ENCODE results near the gene DYNC1I1. TPM values are rescaled to one million over a fixed set of nuclear protein-coding genes. Genes with fewer than 3 reads are reported as not detected.

DYNC1I1 gene
- total RNA-seq, 1 donor from 2014 or later: 0.79 TPM

GRCh38 chr7:95993380-95993779 is 221.0 kb downstream of the DYNC1I1 start:
- H3K27ac Mint-ChIP-seq: no peak overlapping the region
- no peaks in the 10 kb centered on the region for H3K36me3 Mint-ChIP-seq
- no peak overlapping the region for H3K27ac ChIP-seq

GRCh38 chr7:95996174-95996573 is 223.8 kb downstream of the DYNC1I1 start:
- Histone ChIP-seq H3K27me3 (no peaks in the 10 kb centered on the region), H3K36me3 (no peaks in the 10 kb centered on the region), H3K4me2 (no peak overlapping the region), H3K4me3 (no peak overlapping the region), H3K4me1 (no peaks in the 10 kb centered on the region), H4K20me1 (ENCODE audit: low read depth) (no peaks in the 10 kb centered on the region), H3F3A (ENCODE audit: low read depth) (no peaks in the 10 kb centered on the region), H3K9me3 (ENCODE audit: low read depth) (no peaks in the 10 kb centered on the region), H3K27ac (no peak overlapping the region), H2AFZ (replicated peaks) (no peak overlapping the region), H3K9ac (no peak overlapping the region), H3K79me2 (ENCODE audit: low read depth) (no peaks in the 10 kb centered on the region)
- no peaks in the 10 kb centered on the region for H3K4me1 Mint-ChIP-seq
- H3K36me3 Mint-ChIP-seq: no peaks in the 10 kb centered on the region
- TF ChIP-seq EZH2phosphoT487 (IDR thresholded peaks at IDR 0.05) (no peak), EZH2 (IDR thresholded peaks at IDR 0.05) (no peak), CTCF (IDR thresholded peaks at IDR 0.05) (no peak)
- no peak for DNase-seq (ENCODE audit: low spot score)
- H3K27ac Mint-ChIP-seq: no peak overlapping the region
- H3K27me3 Mint-ChIP-seq (ENCODE audit: insufficient read depth, low read depth): peaks cover 3% of the 10 kb centered on the region
- no peaks in the 10 kb centered on the region for H3K9me3 Mint-ChIP-seq
- no peak overlapping the region for H3K4me3 Mint-ChIP-seq

More at GRCh38 chr7:95993380-95993779, 221.0 kb downstream of the DYNC1I1 start:
- H3K36me3 ChIP-seq: no peaks in the 10 kb centered on the region
- no peaks in the 10 kb centered on the region for H3K27me3 ChIP-seq
- no peaks in the 10 kb centered on the region for H3K9me3 ChIP-seq (ENCODE audit: low read depth)
- Mint-ChIP-seq H3K9me3 (no peaks in the 10 kb centered on the region), H3K27me3 (ENCODE audit: insufficient read depth, low read depth) (no peaks in the 10 kb centered on the region), H3K4me3 (no peak overlapping the region), H3K4me1 (peaks cover 5% of the 10 kb centered on the region)
- peak; percentile 11 for TF ChIP-seq CTCF (IDR thresholded peaks at IDR 0.05)
- TF ChIP-seq EZH2phosphoT487 (IDR thresholded peaks at IDR 0.05): no peak
- no peak for TF ChIP-seq EZH2 (IDR thresholded peaks at IDR 0.05)
- no peak overlapping the region for H3K4me3 ChIP-seq
- H2AFZ ChIP-seq (replicated peaks): no peak overlapping the region
- no peak overlapping the region for H3K9ac ChIP-seq
- no peak overlapping the region for H3K4me2 ChIP-seq
- H4K20me1 ChIP-seq (ENCODE audit: low read depth): no peaks in the 10 kb centered on the region
- DNase-seq (ENCODE audit: low spot score): no peak
- no peaks in the 10 kb centered on the region for H3K4me1 ChIP-seq
- no peaks in the 10 kb centered on the region for H3F3A ChIP-seq (ENCODE audit: low read depth)
- no peaks in the 10 kb centered on the region for H3K79me2 ChIP-seq (ENCODE audit: low read depth)

GRCh38 chr7:95996886-95997285 is 224.5 kb downstream of the DYNC1I1 start:
- Histone ChIP-seq H2AFZ (replicated peaks) (no peak overlapping the region), H3K27ac (no peak overlapping the region), H3K4me3 (no peak overlapping the region), H3K9ac (no peak overlapping the region), H3K9me3 (ENCODE audit: low read depth) (no peaks in the 10 kb centered on the region), H3F3A (ENCODE audit: low read depth) (no peaks in the 10 kb centered on the region), H3K36me3 (no peaks in the 10 kb centered on the region), H4K20me1 (ENCODE audit: low read depth) (no peaks in the 10 kb centered on the region), H3K4me2 (no peak overlapping the region), H3K79me2 (ENCODE audit: low read depth) (no peaks in the 10 kb centered on the region), H3K4me1 (no peaks in the 10 kb centered on the region), H3K27me3 (no peaks in the 10 kb centered on the region)
- Mint-ChIP-seq H3K27ac (no peak overlapping the region), H3K36me3 (no peaks in the 10 kb centered on the region), H3K27me3 (ENCODE audit: insufficient read depth, low read depth) (peaks cover 3% of the 10 kb centered on the region), H3K9me3 (no peaks in the 10 kb centered on the region), H3K4me3 (no peak overlapping the region), H3K4me1 (no peaks in the 10 kb centered on the region)
- DNase-seq (ENCODE audit: low spot score): no peak
- no peak for TF ChIP-seq EZH2 (IDR thresholded peaks at IDR 0.05)
- TF ChIP-seq CTCF (IDR thresholded peaks at IDR 0.05): no peak
- no peak for TF ChIP-seq EZH2phosphoT487 (IDR thresholded peaks at IDR 0.05)
